GM18511 (cell line): ENCODE results near the gene NTHL1.

Experiments used
- ATAC-seq: cut with Tn5 transposase; IDR thresholded peaks from one replicate; pipeline ENCODE4 v1.9.1; 2021; ENCODE audit warnings: mild to moderate bottlenecking, moderate library complexity; ENCODE audit not compliant: unreplicated experiment

NTHL1 gene

GRCh38 chr16:2084895-2085625 is 37.4 kb upstream of the NTHL1 start:
- ATAC-seq: no peak

GRCh38 chr16:2083876-2084780 is 36.5 kb upstream of the NTHL1 start:
- ATAC-seq: no peak

DNA sequence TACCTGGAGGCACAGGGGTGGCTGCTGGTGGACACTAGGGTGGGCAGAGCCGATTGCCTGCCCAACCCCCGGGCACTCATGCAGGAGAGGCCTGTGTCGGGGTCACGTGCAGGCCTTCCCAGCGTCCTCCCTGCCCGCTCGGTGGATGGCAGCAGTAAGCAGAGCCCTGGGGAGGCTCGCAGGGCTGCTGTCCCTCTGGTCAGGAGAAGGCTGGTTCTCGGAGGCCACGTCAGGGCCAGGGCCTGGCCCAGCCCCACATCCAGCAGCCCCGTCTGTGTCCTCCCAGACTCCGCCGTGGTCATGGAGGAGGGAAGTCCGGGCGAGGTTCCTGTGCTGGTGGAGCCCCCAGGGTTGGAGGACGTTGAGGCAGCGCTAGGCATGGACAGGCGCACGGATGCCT is 35.8 kb upstream of the NTHL1 start:
- ATAC-seq: no peak

- no peak for ATAC-seq
Measured at GRCh38 chr16:2082983-2083364, 35.3 kb upstream of the NTHL1 start.

DNA sequence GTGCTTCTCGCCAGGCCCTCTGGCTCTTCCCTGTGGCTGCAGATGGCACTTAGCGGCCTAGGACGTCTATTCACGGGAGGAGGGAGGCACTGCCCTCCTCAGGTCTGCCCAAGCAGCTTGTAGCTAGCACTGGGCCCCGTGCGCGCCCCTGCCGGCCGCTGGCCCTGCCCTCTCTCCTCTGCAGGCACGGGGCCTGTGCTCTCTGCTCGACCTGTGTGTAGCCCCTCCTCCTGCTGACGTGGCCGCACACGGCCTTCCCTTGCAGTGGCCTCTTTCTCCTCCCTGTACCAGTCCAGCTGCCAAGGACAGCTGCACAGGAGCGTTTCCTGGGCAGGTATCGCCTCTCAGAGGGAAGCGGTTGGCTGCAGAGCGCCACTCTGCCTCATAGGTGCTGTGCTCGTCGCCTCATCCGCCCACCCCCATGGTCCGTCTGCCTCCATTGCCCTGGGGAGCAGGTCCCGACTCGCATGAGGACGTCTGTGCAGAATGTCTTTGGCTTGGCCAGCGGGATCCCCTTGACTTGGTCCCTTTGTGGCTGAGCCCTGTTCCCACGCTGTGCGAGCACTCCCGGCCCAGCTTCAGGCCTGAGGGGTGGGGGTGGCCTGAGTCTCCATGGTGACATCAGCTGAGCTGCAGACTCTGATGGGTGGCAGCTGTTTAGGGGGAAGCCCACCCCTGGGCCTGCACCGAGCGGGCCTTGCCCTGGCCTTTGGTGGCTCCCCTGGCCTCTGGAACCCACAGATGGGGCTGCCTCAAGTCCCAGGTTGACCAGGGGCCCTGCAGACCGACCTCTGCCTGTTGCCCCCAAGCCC is 34.7 kb upstream of the NTHL1 start:
- ATAC-seq: no peak

GRCh38 chr16:2081201-2082084 is 33.8 kb upstream of the NTHL1 start:
- no peak for ATAC-seq

DNA sequence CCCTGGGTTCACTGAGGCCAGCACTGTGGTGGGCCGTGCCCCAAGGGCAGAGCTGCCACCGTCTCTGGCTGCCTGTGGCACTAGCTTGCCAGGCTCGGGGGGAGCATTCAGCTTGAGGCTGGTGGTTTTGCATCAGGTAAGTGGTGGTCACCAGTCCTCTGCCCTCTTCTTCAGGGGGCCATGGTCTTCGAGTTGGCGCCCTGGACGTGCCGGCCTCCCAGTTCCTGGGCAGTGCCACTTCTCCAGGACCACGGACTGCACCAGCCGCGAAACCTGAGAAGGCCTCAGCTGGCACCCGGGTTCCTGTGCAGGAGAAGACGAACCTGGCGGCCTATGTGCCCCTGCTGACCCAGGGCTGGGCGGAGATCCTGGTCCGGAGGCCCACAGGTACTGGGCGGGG is 32.4 kb upstream of the NTHL1 start:
- ATAC-seq: no peak

- ATAC-seq: no peak
Measured at GRCh38 chr16:2079311-2079800, 31.7 kb upstream of the NTHL1 start.

DNA sequence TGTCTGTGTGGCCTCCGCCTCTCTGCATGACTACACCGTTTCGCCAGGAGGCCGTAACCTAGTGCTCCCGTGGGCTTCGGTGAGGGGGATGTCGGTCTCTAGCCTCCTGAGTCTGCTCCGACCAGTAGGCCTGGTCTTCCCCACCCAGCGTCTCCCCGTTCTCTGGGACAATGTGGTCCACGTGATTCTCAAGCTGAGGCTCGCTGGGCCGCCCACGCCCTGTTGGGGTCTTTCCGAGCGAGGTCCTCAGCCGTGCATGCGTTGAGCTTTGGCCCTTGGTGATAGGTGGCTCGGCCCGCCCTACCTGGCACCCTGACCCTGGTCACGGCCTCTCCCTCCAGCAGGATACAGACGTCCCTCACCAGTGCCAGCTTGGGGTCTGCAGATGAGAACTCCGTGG is 31.1 kb upstream of the NTHL1 start:
- no peak for ATAC-seq

GRCh38 chr16:2078096-2078495 is 30.5 kb upstream of the NTHL1 start:
- ATAC-seq: no peak

DNA sequence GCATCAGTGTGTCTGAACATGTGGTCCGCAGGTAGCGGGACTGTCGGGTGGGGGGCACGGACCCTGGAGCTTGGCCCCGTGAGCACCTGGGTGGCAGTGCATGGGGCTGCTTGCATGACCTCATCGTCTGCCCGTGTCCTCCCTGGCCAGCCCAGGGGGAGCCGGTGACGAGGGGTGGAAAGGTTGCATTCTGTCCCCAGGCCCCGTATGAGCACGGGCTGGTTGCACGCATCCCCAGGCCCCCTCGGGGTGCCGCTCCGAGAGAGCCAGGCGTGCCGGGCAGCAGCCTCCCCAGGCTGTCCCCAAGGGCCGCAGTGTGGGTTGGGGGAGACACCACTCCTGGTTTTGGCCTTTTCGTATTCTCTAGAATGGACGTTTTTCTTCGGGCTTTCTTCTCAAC is 30.1 kb upstream of the NTHL1 start:
- ATAC-seq: no peak

GRCh38 chr16:2077016-2077415 is 29.4 kb upstream of the NTHL1 start:
- no peak for ATAC-seq

- no peak for ATAC-seq
Measured at GRCh38 chr16:2076072-2076865, 28.6 kb upstream of the NTHL1 start.

DNA sequence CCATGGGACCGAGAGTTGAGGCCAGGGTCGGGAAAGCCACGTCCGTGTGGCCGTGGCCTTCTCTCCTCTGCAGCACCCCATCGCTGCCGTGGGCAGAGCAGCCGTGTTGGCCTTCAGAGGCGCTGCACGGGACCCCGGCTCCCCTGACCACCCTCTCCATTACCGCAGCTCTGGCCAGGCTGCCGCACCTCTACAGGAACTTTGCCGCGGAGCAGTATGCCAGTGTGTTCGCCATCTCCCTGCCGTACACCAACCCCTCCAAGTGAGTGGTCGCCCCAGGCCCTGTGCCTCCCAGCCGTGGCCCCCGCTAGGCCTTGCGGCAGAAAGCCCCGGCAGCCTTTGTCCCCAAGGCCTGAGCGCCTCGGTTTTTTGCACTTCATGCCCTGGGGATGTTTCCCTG is 28.0 kb upstream of the NTHL1 start:
- no peak for ATAC-seq

- ATAC-seq: no peak
Measured at GRCh38 chr16:2074071-2074470, 26.4 kb upstream of the NTHL1 start.

GRCh38 chr16:2072926-2073325 is 25.3 kb upstream of the NTHL1 start:
- no peak for ATAC-seq

DNA sequence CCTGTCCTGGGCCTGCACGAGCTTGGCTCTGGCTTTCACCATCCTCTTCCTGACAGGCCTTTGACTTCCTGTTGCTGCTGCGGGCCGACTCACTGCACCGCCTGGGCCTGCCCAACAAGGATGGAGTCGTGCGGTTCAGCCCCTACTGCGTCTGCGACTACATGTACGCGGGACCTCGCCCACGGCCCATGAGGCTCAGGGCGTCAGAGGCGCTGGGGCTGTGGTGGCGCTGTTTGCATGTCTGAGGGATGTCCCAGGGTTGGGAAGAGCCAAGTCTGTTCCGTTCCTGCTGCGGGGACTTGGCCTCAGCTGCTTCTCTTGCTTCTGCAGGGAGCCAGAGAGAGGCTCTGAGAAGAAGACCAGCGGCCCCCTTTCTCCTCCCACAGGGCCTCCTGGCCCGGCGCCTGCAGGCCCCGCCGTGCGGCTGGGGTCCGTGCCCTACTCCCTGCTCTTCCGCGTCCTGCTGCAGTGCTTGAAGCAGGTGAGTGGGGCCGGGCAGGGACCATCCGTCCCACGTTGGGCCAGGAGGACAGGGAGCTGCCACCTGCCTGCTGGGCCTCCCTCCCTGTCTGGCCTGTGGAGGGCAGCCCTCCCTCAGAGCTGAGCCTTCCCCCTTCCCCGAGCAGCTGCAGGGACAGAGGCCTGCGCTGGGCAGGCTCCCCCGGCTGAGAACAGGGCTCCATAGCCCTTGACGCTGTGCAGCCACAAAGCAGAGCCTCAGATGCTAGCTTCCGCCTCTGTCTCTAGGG is 24.0 kb upstream of the NTHL1 start:
- no peak for ATAC-seq

DNA sequence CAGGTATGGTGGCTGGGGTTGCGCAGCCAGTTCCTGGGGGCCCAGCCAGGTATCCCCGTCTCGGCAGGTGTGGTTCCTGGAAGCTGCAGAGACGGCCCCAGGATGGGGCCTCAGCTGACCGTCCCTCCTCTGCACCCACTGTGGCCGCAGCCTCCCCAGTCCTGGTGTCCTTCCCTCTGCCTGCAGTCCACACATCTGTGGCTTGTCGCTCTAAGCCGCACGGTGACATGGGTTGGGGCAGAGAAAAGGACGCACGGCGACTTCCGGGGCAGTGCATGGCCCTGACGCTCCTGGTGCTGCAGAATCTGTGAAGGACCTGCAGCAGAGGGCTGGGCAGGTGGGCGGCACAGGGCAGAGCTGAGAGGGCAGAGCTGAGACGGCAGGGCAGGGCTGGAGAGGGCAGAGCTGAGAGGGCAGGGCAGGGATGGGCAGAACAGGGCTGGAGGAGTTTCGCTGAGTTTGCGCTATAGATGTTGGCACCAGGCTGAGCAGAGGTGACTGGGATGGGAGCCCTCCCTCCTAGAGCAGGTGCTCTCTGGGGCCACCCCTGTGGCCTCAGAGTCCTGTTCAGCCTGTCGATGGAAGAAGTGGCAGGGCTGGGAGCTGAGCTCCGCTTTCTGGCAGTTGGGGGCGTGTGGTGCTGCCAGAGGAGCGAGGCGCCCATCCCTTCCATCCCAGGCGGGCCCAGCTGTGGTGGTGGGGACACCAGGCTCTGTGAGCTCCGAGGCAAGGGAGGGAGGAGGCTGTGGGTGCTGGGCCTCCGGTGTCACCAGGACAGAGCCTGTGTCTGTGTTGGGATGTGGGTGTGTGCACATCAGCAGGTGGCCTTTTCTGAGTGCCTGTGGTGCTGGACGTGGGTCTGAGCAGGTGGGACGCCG is 23.2 kb upstream of the NTHL1 start:
- no peak for ATAC-seq
